Lower leg skin (tissue), 3 donors: Measurements from ENCODE around the gene DRGX.

Source experiments
- POLR2A ChIP-seq, 2 donors: fragments of 450-650 bp; IDR thresholded peaks; one replicate each; pipeline ENCODE4 v1.6.1; 2016 to 2017; ENCODE audit warnings: antibody characterized with exemption in 2 of 2, mild to moderate bottlenecking in 1 of 2, moderate library complexity in 1 of 2
- TF ChIP-seq, protein P1 (sequence below), 3 donors: fragments of 450-650 bp; IDR thresholded peaks; one replicate each; pipeline ENCODE4 v1.5.1; 2016; ENCODE audit warnings: antibody characterized with exemption in 3 of 3, mild to moderate bottlenecking in 3 of 3, moderate library complexity in 2 of 3

DNA sequence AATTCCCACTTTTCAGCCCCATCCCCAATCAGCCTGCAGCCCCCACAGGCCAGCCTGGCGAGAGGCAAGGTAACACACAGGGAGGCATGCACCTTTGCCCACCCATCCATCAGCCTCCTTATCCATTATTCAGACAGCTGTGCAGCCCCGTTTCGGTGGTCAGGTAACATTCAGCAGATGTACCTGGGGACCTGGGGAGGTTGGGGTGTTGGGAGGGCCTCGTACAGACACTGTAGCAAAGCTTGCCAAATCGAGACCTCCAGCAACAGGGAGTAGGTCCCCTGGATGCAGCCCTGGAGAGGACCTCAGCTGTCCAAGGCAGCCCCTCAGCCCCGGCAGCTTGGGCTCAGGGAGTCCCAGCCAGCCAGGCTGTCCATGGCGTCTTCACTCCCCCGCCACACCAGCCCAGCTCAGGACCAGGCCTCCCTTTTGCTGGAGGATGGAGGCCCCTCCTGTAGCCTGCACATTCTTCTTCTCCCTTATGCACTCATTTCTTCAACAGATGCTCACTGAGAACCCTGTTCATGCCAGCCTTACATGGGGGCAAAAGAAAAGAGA is 8.5 kb upstream of the DRGX start:
- TF ChIP-seq, protein P1, sequence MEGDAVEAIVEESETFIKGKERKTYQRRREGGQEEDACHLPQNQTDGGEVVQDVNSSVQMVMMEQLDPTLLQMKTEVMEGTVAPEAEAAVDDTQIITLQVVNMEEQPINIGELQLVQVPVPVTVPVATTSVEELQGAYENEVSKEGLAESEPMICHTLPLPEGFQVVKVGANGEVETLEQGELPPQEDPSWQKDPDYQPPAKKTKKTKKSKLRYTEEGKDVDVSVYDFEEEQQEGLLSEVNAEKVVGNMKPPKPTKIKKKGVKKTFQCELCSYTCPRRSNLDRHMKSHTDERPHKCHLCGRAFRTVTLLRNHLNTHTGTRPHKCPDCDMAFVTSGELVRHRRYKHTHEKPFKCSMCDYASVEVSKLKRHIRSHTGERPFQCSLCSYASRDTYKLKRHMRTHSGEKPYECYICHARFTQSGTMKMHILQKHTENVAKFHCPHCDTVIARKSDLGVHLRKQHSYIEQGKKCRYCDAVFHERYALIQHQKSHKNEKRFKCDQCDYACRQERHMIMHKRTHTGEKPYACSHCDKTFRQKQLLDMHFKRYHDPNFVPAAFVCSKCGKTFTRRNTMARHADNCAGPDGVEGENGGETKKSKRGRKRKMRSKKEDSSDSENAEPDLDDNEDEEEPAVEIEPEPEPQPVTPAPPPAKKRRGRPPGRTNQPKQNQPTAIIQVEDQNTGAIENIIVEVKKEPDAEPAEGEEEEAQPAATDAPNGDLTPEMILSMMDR (IDR thresholded peaks at IDR 0.05): no peak
- TF ChIP-seq POLR2A (IDR thresholded peaks at IDR 0.05): no peak
